GM10847 (cell line): ENCODE data around the gene TBXA2R.

ENCODE experiments used
- POLR2A ChIP-seq: IDR thresholded peaks from 2 replicates; pipeline ENCODE4 v1.6.1; 2011; ENCODE audit not compliant: insufficient read length; ENCODE audit errors: extremely low read depth

TBXA2R gene

DNA sequence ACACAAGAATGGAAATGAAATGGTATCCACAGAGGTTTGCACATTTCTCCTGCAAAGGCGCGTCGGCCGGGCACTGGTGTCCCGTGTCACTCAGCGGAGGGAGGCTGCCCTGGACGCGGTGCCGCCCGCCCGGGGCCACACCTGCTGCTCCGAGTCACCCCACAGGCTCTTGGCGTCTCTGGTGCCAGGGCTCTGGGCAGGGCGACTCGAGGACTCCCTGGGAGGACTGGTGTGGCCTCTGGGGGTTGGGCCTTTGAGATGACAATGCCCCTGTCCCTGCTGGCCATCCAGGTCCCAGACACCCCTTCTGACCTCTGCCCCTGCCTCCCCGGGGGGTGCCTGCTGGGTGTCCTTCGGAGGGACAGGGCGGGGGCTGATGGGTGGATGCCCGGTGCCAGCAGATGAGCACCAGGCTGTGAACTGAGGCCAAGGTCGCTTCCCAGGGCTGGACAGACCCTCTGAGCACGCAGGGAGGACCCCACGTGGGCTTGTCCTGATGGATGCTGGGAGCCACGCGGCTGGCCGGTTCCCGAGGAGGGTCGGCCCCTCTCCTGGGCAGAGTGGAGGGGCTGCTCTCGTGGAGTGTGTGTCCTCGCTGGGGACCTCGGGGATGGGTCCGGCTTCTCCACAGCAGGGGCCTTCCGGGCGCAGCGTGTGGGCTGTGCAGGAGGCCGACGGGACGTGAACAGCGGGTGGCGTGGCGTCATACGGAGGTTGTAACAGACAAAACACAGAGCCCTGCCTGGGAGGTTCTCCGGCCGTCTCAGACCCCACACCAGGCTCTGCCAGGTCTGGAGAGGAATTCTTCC is 24.6 kb upstream of the TBXA2R start:
- TF ChIP-seq POLR2A, result no peak

- no peak for TF ChIP-seq POLR2A
Observed at GRCh38 chr19:3627351-3627723, 20.7 kb upstream of the TBXA2R start.

DNA sequence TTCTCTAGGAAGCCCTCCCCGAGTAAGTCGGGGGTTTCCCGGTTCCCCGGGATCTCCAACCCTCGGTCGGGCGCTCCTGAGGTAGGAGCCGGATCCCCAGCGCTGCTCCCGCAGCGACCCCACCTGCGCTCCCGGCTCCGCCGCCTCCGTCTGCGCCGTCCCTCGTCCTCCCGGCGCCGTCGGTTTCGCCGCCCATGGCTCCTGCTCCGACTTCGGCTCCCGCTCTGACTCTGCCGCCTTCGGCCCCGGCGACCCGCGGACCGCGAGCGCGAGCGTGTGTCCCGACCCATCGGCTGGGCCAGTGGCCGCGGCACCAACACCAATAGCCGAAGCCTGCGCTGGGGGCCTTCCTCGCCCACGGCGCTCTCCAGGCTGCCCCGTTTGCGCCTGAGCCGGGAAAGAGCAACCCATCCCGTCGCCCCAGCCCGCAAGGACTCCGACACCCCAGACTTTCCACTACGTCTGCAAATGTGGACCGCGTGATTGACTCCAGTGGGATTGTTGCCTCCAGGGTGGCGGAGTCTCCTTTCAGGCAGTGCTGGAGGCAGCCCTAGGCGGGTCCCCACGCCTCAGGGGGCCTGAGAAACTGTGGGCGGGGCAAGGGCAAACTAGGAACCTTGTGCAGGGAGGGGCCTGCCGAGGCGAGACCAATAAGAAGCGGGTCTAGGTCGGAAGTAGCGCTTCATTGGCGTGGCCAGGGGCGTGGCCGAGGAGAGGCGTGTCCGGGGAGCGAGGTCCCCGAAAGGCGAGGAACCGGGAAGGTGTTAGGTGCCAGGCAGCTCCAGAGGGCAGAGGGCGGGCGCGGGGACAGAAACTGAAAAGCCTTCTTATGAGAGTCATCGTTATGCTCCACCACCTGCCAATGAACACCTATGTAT is 20.0 kb upstream of the TBXA2R start, which contains the start of gene CACTIN:
Gene CACTIN (minus strand): TSS at position 318 of the 878 bp plus-strand sequence. CDS start 28 bp downstream, at position 290.
- peak; percentile 96 for TF ChIP-seq POLR2A

DNA sequence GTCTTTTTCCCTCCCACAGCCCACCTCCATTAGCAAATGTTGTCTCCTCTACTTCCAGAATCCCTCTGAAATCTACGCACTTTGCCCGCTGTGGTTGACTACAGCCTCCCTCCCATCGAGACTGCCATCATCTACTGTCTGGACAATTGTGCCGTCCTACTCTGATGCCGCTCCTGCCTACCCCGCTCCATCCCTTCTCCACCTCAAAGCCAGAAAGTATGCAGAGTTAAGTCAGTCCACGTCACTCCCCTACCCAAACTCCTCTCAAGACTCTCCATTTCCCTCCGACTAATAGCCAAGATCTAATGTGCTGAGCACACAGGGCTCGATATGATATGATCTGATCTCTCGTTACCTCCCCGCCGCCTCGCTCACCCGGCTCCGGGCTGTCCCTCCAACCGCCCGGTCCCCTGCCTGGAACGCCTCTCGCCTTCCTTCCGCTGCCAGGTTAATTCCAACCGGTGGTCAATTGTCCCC is 19.4 kb upstream of the TBXA2R start:
- TF ChIP-seq POLR2A, result no peak

- TF ChIP-seq POLR2A, result no peak
Observed at GRCh38 chr19:3623716-3624115, 17.0 kb upstream of the TBXA2R start.

GRCh38 chr19:3622224-3622623 is 15.5 kb upstream of the TBXA2R start:
- no peak for TF ChIP-seq POLR2A

GRCh38 chr19:3621689-3622088 is 15.0 kb upstream of the TBXA2R start:
- no peak for TF ChIP-seq POLR2A

- TF ChIP-seq POLR2A, result no peak
Observed at GRCh38 chr19:3620817-3621547, 14.3 kb upstream of the TBXA2R start.

GRCh38 chr19:3620145-3620816 is 13.6 kb upstream of the TBXA2R start:
- TF ChIP-seq POLR2A, result no peak

DNA sequence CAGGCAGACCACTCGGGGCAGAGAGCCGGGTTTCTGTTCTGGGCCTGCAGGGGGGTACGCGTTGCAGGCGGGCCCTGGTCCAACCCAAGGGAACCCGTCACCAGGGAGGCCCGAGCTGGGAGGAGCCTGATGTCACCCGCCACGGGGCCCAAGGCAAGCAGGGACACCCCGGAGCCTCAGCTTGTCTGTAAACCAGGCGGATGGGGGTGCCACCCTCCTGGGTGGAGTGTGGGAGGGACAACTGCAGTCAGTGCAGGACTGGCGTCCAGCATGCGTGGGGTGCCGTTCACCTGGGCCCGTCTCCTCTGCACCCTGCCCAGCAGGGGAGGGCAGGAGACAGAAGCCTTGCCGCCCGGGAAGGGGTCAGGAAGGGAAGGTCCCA is 12.9 kb upstream of the TBXA2R start:
- no peak for TF ChIP-seq POLR2A

DNA sequence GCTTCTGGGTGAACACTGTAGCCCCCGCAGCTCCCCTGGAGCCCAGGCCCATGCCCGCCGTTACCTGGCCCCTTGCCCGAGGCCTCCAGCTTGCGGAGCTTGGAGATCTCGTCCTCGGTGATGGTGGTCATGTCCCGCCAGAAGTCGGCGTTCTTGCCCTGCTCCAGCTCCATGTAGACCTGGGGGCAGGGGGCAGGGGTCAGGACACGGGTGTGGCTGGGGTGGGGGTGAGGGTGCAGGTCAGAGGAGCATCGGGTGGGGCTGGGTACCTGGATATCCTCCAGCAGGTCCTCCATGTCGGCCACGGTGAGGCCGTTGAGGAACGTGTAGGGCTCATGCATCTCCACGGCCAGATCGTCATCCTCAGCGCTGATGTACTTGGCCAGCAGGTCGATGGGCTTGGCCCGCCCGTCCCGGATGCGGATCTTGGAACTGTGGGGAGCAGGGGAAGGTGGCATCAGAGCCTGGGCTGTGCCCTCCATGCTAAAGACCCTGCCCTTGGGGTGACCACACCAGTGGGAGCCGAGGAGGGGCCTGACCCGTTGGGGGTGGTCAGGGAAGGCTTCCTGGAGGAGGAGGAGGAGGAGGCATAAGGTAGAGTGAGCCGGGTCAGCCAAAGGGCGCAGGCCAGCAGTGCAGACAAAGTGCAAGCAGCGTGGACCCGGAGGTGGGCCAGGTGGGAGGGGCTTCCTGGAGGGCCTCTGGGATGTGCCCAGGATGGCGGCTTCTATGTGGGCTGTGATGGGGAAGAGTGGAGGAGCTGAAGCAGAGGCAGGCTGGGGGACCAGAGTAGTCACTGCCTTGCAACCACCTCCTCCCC is 12.3 kb upstream of the TBXA2R start:
- no peak for TF ChIP-seq POLR2A

- no peak for TF ChIP-seq POLR2A
Observed at GRCh38 chr19:3618144-3618810, 11.6 kb upstream of the TBXA2R start.

DNA sequence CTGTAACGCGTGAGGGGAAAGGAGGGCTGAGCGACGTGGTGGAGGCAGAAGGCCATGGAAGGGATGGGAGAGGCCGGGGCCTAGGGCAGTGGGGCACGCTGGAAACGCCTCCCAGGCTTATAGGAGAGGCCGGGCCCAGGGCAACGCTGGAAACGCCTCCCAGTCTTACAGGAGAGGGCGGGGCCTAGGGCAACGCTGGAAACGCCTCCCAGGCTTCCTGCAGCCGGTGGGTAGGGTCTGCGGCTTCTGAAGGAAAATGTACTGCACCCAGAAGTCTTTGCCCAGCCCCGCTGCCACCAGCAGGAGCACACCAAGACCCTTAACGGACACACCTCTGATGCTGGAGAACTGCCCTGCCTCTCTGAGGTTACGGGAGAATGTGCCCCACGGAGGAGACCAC is 10.8 kb upstream of the TBXA2R start:
- TF ChIP-seq POLR2A, result no peak
